Erythroblast (primary cell): ENCODE measurements around the gene SZT2.

Experiments
- DNase-seq, 2 experiments: peaks; one replicate each; lab custom pipeline; 2025; lab: John Stamatoyannopoulos, UW
- GATA1 ChIP-seq: IDR thresholded peaks from 2 replicates; pipeline ENCODE4 v1.6.1; 2011; ENCODE audit warnings: low read depth, mild to moderate bottlenecking, control low read depth, low read length, moderate library complexity
- POLR2A ChIP-seq: IDR thresholded peaks from 2 replicates; pipeline ENCODE4 v1.6.1; 2011; ENCODE audit warnings: mild to moderate bottlenecking, low read length

The SZT2 gene

GRCh38 chr1:43434256-43434655, 44.6 kb downstream of the SZT2 start:
- DNase-seq, result no peak
- TF ChIP-seq GATA1 (no peak), POLR2A (no peak)

GRCh38 chr1:43435146-43436145, 45.7 kb downstream of the SZT2 start:
- DNase-seq, result no peak
- TF ChIP-seq GATA1, result no peak
- TF ChIP-seq POLR2A, result no peak

GRCh38 chr1:43436371-43436770, 46.7 kb downstream of the SZT2 start:
- TF ChIP-seq GATA1 (no peak), POLR2A (no peak)

GRCh38 chr1:43437031-43437973, 47.6 kb downstream of the SZT2 start:
- no peak for DNase-seq
- TF ChIP-seq GATA1 (no peak), POLR2A (no peak)

More at GRCh38 chr1:43436371-43436770, 46.7 kb downstream of the SZT2 start:
- no peak for DNase-seq

- no peak for TF ChIP-seq GATA1
- TF ChIP-seq POLR2A, result no peak
- DNase-seq, result no peak
Measured at GRCh38 chr1:43438006-43438405, 48.3 kb downstream of the SZT2 start.

- TF ChIP-seq POLR2A (no peak), GATA1 (no peak)
- DNase-seq, result no peak
Measured at GRCh38 chr1:43438576-43438952, 48.9 kb downstream of the SZT2 start.

GRCh38 chr1:43438953-43439581, 49.4 kb downstream of the SZT2 start:
- no peak for DNase-seq

GRCh38 chr1:43439781-43440180, 50.1 kb downstream of the SZT2 start:
- no peak for DNase-seq
- TF ChIP-seq GATA1 (no peak), POLR2A (no peak)

More at GRCh38 chr1:43438953-43439581, 49.4 kb downstream of the SZT2 start:
- no peak for TF ChIP-seq POLR2A
- no peak for TF ChIP-seq GATA1

GRCh38 chr1:43440358-43440757, 50.7 kb downstream of the SZT2 start:
- TF ChIP-seq POLR2A (no peak), GATA1 (no peak)
- no peak for DNase-seq

GRCh38 chr1:43441166-43441893, 51.6 kb downstream of the SZT2 start:
- no peak for TF ChIP-seq POLR2A
- no peak for DNase-seq

- no peak for TF ChIP-seq POLR2A
- no peak for DNase-seq
Measured at GRCh38 chr1:43441894-43442637, 52.4 kb downstream of the SZT2 start.

GRCh38 chr1:43442756-43443155, 53.1 kb downstream of the SZT2 start:
- no peak for DNase-seq
- TF ChIP-seq POLR2A (no peak), GATA1 (no peak)
